HCT116 (cell line): ENCODE results near the gene ZNF341. TPM values are rescaled to one million over a fixed set of nuclear protein-coding genes. Genes with fewer than 3 reads are reported as not detected.

Experiments used
- ATAC-seq: fragments of 200-7000 bp; cut with Tn5 transposase; 2 replicates; pipeline ENCODE4 v1.9.1; 2020; ENCODE audit warnings: mild to moderate bottlenecking, moderate library complexity
- BruUV-seq: library from RNA; stranded (reverse); fragments of 400-500 nt; replicated peaks from 2 replicates; lab custom pipeline; 2021; lab: Mats Ljungman, UMichigan
- CTCF ChIA-PET: fragments of 300-600 bp; sonication (Branson Sonifier 250); formaldehyde crosslinking; loops from one replicate; lab custom pipeline; 2021; ENCODE audit warnings: antibody characterized with exemption; lab: Charles Lee
- POLR2A ChIA-PET: fragments of 300-600, 350-600 bp; sonication (Branson Sonifier 250); formaldehyde crosslinking; loops from one replicate; lab custom pipeline; 2021; ENCODE audit warnings: antibody characterized with exemption; lab: Charles Lee
- RAD21 ChIA-PET, 2 experiments: fragments of 300-600 bp; sonication (Branson Sonifier 250); formaldehyde crosslinking; loops; one replicate each; lab custom pipeline; 2023; ENCODE audit warnings: low total read pairs in 2 of 2; ENCODE audit not compliant: uncharacterized antibody in 2 of 2, unreplicated experiment in 2 of 2, low non-redundant PET in 1 of 2; lab: Charles Lee
- DNase-seq: peaks from one replicate; pipeline ENCODE4 v3.0.0-alpha.2; 2010; ENCODE audit warnings: low read depth, low spot score
- H2AFZ ChIP-seq: fragments of 200-600 bp; shearing (Covaris generic), sonication (generic); 2 replicates; pipeline ENCODE4 v1.6.1; 2017; ENCODE audit warnings: low read depth, mixed run types, mixed read lengths, antibody characterized with exemption, low read length; ENCODE audit not compliant: poor library complexity, severe bottlenecking
- H3K27ac ChIP-seq: 2 replicates; pipeline ENCODE4 v1.5.1; 2012; ENCODE audit warnings: low read depth, low read length
- H3K27me3 ChIP-seq: fragments of 200-600 bp; sonication (generic); 2 replicates; pipeline ENCODE4 v1.6.1; 2016; ENCODE audit warnings: mixed run types, low read length, mixed read lengths; ENCODE audit not compliant: insufficient read depth
- H3K36me3 ChIP-seq, 2 experiments: fragments of 200-500 bp in 1 of 2; fragments of 200-600 bp in 1 of 2; sonication (Bioruptor generic) in 1 of 2; sonication (generic) in 1 of 2; 2 replicates each; pipeline versions ENCODE4 v1.5.1 to v1.6.1; 2014 to 2016; ENCODE audit warnings: low read length in 2 of 2, inconsistent platforms in 1 of 2, mixed read lengths in 1 of 2, mixed run types in 1 of 2; ENCODE audit not compliant: insufficient read depth in 2 of 2, control insufficient read depth in 1 of 2
- H3K4me1 ChIP-seq, 2 experiments: fragments of 200-600 bp in 1 of 2; sonication (generic) in 1 of 2; 2 replicates each; pipeline versions ENCODE4 v1.5.1 to v1.6.1; 2012 to 2017; ENCODE audit warnings: low read length in 2 of 2, inconsistent platforms in 1 of 2, mild to moderate bottlenecking in 1 of 2, mixed read lengths in 1 of 2, mixed run types in 1 of 2, moderate library complexity in 1 of 2; ENCODE audit not compliant: insufficient read depth in 2 of 2, control insufficient read depth in 1 of 2
- H3K4me2 ChIP-seq: fragments of 200-600 bp; sonication (generic); 2 replicates; pipeline ENCODE4 v1.6.1; 2017; ENCODE audit warnings: mixed run types, low read length, mixed read lengths
- H3K4me3 ChIP-seq, 2 experiments: fragments of 200-600 bp in 1 of 2; sonication (generic) in 1 of 2; replicated peaks in 1 of 2; 2 replicates each; pipeline ENCODE4 v1.5.1; 2011 to 2016; ENCODE audit warnings: low read length in 2 of 2, control low read depth in 1 of 2, low read depth in 1 of 2, mild to moderate bottlenecking in 1 of 2, mixed read lengths in 1 of 2, mixed run types in 1 of 2
- H3K79me2 ChIP-seq: fragments of 200-600 bp; sonication (generic); 2 replicates; pipeline ENCODE4 v1.6.1; 2017; ENCODE audit warnings: mild to moderate bottlenecking, mixed run types, low read length, moderate library complexity, mixed read lengths; ENCODE audit not compliant: insufficient read depth
- H3K9ac ChIP-seq: fragments of 200-600 bp; sonication (generic); 2 replicates; pipeline ENCODE4 v1.6.1; 2016; ENCODE audit warnings: low read length, mixed read lengths
- H3K9me2 ChIP-seq: fragments of 200-600 bp; sonication (generic), shearing (Covaris generic); 2 replicates; pipeline ENCODE4 v1.6.1; 2017; ENCODE audit warnings: mixed run types, mild to moderate bottlenecking, moderate library complexity; ENCODE audit not compliant: insufficient read depth
- H3K9me3 ChIP-seq, 2 experiments: fragments of 200-500 bp in 1 of 2; fragments of 200-600 bp in 1 of 2; sonication (Bioruptor generic) in 1 of 2; sonication (generic) in 1 of 2; 2 replicates each; pipeline ENCODE4 v1.6.1; 2014 to 2017; ENCODE audit warnings: low read length in 2 of 2, mixed read lengths in 2 of 2, inconsistent platforms in 1 of 2, low read depth in 1 of 2, mild to moderate bottlenecking in 1 of 2, mixed run types in 1 of 2, moderate library complexity in 1 of 2; ENCODE audit not compliant: control insufficient read depth in 1 of 2, insufficient read depth in 1 of 2
- H4K20me1 ChIP-seq: fragments of 200-600 bp; sonication (generic), shearing (Covaris generic); 2 replicates; pipeline ENCODE4 v1.6.1; 2017; ENCODE audit warnings: mixed run types, mild to moderate bottlenecking, moderate library complexity; ENCODE audit not compliant: insufficient read depth
- EGR1 ChIP-seq: IDR thresholded peaks from 2 replicates; pipeline ENCODE4 v1.6.1; 2012; ENCODE audit warnings: low read depth
- ELF1 ChIP-seq: IDR thresholded peaks from 2 replicates; pipeline ENCODE4 v1.6.1; 2012; ENCODE audit warnings: low read depth, borderline replicate concordance
- EZH2phosphoT487 ChIP-seq: fragments of 200-600 bp; IDR thresholded peaks from 2 replicates; pipeline ENCODE4 v1.6.1; 2018; ENCODE audit warnings: antibody characterized with exemption, borderline replicate concordance
- FOSL1 ChIP-seq: IDR thresholded peaks from 2 replicates; pipeline ENCODE4 v1.6.1; 2012; ENCODE audit warnings: low read depth
- JUND ChIP-seq: IDR thresholded peaks from 2 replicates; pipeline ENCODE4 v1.6.1; 2012
- POLR2AphosphoS5 ChIP-seq: IDR thresholded peaks from 2 replicates; pipeline ENCODE4 v1.6.1; 2011; ENCODE audit warnings: mild to moderate bottlenecking, low read depth, low read length, moderate library complexity
- RAD21 ChIP-seq: IDR thresholded peaks from 2 replicates; pipeline ENCODE4 v1.6.1; 2012; ENCODE audit warnings: low read depth, mild to moderate bottlenecking
- SRF ChIP-seq: IDR thresholded peaks from 2 replicates; pipeline ENCODE4 v1.6.1; 2012; ENCODE audit warnings: low read depth
- TCF7L2 ChIP-seq: IDR thresholded peaks from 2 replicates; pipeline ENCODE4 v1.7.0; 2011; ENCODE audit warnings: borderline replicate concordance, inconsistent platforms; ENCODE audit not compliant: insufficient read depth, insufficient read length; ENCODE audit errors: extremely low read depth
- ZNF274 ChIP-seq: fragments of 200-500 bp; sonication (Bioruptor generic); IDR thresholded peaks from 2 replicates; pipeline ENCODE4 v1.6.1; 2014; ENCODE audit warnings: mild to moderate bottlenecking, low read depth, low read length, inconsistent platforms
- intact Hi-C: fragments of 100-400 bp; cut with micrococcal nuclease; formaldehyde crosslinking; loops from 2 replicates; pipeline ENCODE4 v1.10.0; 2022
- total RNA-seq: library from RNA; stranded (reverse); gene quantifications from one replicate; pipeline ENCODE4 v1.2.1, GENCODE V29; 2021; ENCODE audit not compliant: unreplicated experiment
- TF ChIP-seq, protein P1 (sequence below): IDR thresholded peaks from 2 replicates; pipeline ENCODE4 v1.6.1; 2012
- TF ChIP-seq, protein P2 (sequence below): IDR thresholded peaks from 2 replicates; pipeline ENCODE4 v1.6.1; 2011; ENCODE audit warnings: mild to moderate bottlenecking, low read length, moderate library complexity; ENCODE audit not compliant: insufficient replicate concordance; ENCODE audit errors: extremely low read depth

The ZNF341 gene
- total RNA-seq, 1 experiment from 2014 or later: 4.9 TPM

DNA sequence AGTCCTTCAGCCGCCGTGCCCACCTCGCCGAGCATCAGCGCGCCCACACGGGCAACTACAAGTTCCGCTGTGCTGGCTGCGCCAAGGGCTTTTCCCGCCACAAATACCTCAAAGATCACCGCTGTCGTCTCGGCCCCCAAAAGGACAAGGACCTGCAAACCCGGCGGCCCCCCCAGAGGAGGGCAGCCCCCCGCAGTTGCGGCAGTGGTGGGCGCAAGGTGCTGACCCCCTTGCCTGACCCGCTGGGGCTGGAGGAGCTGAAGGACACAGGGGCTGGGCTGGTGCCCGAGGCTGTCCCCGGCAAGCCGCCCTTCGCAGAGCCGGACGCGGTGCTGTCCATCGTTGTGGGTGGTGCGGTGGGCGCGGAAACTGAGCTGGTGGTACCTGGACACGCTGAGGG is 59.2 kb downstream of the ZNF341 start (continued):
- no peak for TF ChIP-seq JUND
- TF ChIP-seq, protein P1, sequence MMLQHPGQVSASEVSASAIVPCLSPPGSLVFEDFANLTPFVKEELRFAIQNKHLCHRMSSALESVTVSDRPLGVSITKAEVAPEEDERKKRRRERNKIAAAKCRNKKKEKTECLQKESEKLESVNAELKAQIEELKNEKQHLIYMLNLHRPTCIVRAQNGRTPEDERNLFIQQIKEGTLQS: no peak
- TF ChIP-seq RAD21: no peak
- no peak for TF ChIP-seq EGR1
- no peak for TF ChIP-seq EZH2phosphoT487
- TF ChIP-seq ELF1: no peak

DNA sequence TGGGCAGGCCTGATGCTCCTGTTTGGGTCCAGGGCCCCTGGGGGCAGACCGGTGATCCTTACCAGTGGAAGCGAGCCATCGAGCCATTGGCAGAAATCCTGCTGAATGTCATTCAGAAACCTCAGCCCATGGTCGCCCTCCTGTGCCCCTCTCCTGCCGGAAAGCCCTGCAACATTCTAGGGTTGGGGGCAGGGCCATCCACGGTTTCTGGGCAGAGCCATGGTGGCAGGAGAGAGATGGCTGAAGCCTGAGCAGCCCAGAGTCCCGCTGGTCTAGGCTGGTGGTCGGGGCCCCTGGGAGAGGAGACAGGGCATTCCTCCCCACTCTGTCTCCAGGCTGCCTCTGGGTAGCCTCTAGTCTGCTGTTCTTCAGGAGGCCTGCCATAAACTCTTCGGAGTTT is 59.7 kb downstream of the ZNF341 start:
- no peak for ATAC-seq
- H3K79me2 ChIP-seq: no peaks in the 10 kb centered on the region
- no peak for TF ChIP-seq FOSL1
- no peak for TF ChIP-seq SRF
- TF ChIP-seq, protein P2, sequence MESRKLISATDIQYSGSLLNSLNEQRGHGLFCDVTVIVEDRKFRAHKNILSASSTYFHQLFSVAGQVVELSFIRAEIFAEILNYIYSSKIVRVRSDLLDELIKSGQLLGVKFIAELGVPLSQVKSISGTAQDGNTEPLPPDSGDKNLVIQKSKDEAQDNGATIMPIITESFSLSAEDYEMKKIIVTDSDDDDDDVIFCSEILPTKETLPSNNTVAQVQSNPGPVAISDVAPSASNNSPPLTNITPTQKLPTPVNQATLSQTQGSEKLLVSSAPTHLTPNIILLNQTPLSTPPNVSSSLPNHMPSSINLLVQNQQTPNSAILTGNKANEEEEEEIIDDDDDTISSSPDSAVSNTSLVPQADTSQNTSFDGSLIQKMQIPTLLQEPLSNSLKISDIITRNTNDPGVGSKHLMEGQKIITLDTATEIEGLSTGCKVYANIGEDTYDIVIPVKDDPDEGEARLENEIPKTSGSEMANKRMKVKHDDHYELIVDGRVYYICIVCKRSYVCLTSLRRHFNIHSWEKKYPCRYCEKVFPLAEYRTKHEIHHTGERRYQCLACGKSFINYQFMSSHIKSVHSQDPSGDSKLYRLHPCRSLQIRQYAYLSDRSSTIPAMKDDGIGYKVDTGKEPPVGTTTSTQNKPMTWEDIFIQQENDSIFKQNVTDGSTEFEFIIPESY: no peak
- TF ChIP-seq POLR2AphosphoS5: no peak
- no peak for TF ChIP-seq ZNF274
- no peak for TF ChIP-seq ELF1
- no peak for TF ChIP-seq EGR1
- no peak for TF ChIP-seq TCF7L2
- TF ChIP-seq, all 23 proteins: peak for 0

More for the DNA sequence above, 59.7 kb downstream of the ZNF341 start:
- no TSS peak for BruUV-seq
- intact Hi-C loops: loop anchor here (10.0 kb wide), 1 partner anchor 273 kb away; no protein-coding TSS in a partner anchor
- Histone ChIP-seq H3K9me3 (no peaks in the 10 kb centered on the region), H3K4me3 (no peak overlapping the region), H4K20me1 (no peaks in the 10 kb centered on the region), H2AFZ (no peak overlapping the region), H3K36me3 (peaks cover 0 to 3% of the 10 kb centered on the region in 2 experiments; a peak in 1 of 4 replicates), H3K9me2 (no peaks in the 10 kb centered on the region), H3K9ac (no peak overlapping the region), H3K4me1 (peaks cover 59 to 89% of the 10 kb centered on the region in 2 experiments), H3K27me3 (no peaks in the 10 kb centered on the region), H3K4me2 (no peak overlapping the region), H3K27ac (no peak overlapping the region)
- CTCF ChIA-PET: interaction anchor here (1.0 to 1.3 kb wide), 6 partner anchors 9 to 399 kb away, joined by 3 to 7 read pairs (median 3); partner anchors contain the start of gene CHMP4B
- RAD21 ChIA-PET: interaction anchor here in 1 of 2 experiments (0.9 kb wide), 1 partner anchor 202 kb away, joined by 3 read pairs; the partner anchor contains the start of gene RALY
- no peak for DNase-seq
- POLR2A ChIA-PET: no interaction called here
